Measurements from ENCODE around the gene ARHGAP26.

ARHGAP26 gene

GRCh38 chr5:143045062-143045461, 274.9 kb downstream of the ARHGAP26 start:
- Histone ChIP-seq H3K9me3 (ENCODE audit: control insufficient read depth in 1 of 2, low read length in 2 of 2) (no peaks in the 10 kb centered on the region), H3K4me1 (ENCODE audit: control insufficient read depth in 1 of 2, insufficient read depth in 2 of 2, low read length in 2 of 2) (peaks cover 0 to 5% of the 10 kb centered on the region in 2 donors), H3K4me3 (ENCODE audit: low read depth in 1 of 2, low read length in 2 of 2) (no peak overlapping the region), H3K27me3 (ENCODE audit: low read depth, low read length) (no peaks in the 10 kb centered on the region), H3K27ac (ENCODE audit: low read length) (no peak overlapping the region), H3K36me3 (ENCODE audit: control insufficient read depth in 1 of 2, insufficient read depth in 2 of 2, low read length in 2 of 2) (peaks cover 7 to 13% of the 10 kb centered on the region in 2 donors)

- Histone ChIP-seq H3K9me3 (ENCODE audit: control insufficient read depth in 1 of 2, low read length in 2 of 2) (no peaks in the 10 kb centered on the region), H3K4me3 (ENCODE audit: low read depth in 1 of 2, low read length in 2 of 2) (no peak overlapping the region), H3K27me3 (ENCODE audit: low read depth, low read length) (no peaks in the 10 kb centered on the region), H3K27ac (ENCODE audit: low read length) (no peak overlapping the region), H3K4me1 (ENCODE audit: control insufficient read depth in 1 of 2, insufficient read depth in 2 of 2, low read length in 2 of 2) (peaks cover 3 to 10% of the 10 kb centered on the region in 2 donors), H3K36me3 (ENCODE audit: control insufficient read depth in 1 of 2, insufficient read depth in 2 of 2, low read length in 2 of 2) (peaks cover 7 to 13% of the 10 kb centered on the region in 2 donors)
These were observed 276.1 kb downstream of the ARHGAP26 start for GRCh38 chr5:143046314-143046713.

GRCh38 chr5:143047091-143047490, 276.9 kb downstream of the ARHGAP26 start:
- no peak overlapping the region for H3K27ac ChIP-seq (ENCODE audit: low read length)
- peaks cover 9 to 12% of the 10 kb centered on the region in 2 donors for H3K4me1 ChIP-seq (ENCODE audit: control insufficient read depth in 1 of 2, insufficient read depth in 2 of 2, low read length in 2 of 2)
- H3K4me3 ChIP-seq (ENCODE audit: low read depth in 1 of 2, low read length in 2 of 2), result no peak overlapping the region
- H3K9me3 ChIP-seq (ENCODE audit: control insufficient read depth in 1 of 2, low read length in 2 of 2), result no peaks in the 10 kb centered on the region
- no peaks in the 10 kb centered on the region for H3K27me3 ChIP-seq (ENCODE audit: low read depth, low read length)
- peaks cover 2 to 9% of the 10 kb centered on the region in 2 donors for H3K36me3 ChIP-seq (ENCODE audit: control insufficient read depth in 1 of 2, insufficient read depth in 2 of 2, low read length in 2 of 2)

GRCh38 chr5:143050183-143050582, 280.0 kb downstream of the ARHGAP26 start:
- Histone ChIP-seq H3K36me3 (ENCODE audit: control insufficient read depth in 1 of 2, insufficient read depth in 2 of 2, low read length in 2 of 2) (no peaks in the 10 kb centered on the region), H3K9me3 (ENCODE audit: control insufficient read depth in 1 of 2, low read length in 2 of 2) (no peaks in the 10 kb centered on the region), H3K4me3 (ENCODE audit: low read depth in 1 of 2, low read length in 2 of 2) (no peak overlapping the region), H3K27ac (ENCODE audit: low read length) (no peak overlapping the region), H3K27me3 (ENCODE audit: low read depth, low read length) (no peaks in the 10 kb centered on the region), H3K4me1 (ENCODE audit: control insufficient read depth in 1 of 2, insufficient read depth in 2 of 2, low read length in 2 of 2) (peaks cover 9 to 14% of the 10 kb centered on the region in 2 donors)

- Histone ChIP-seq H3K27me3 (ENCODE audit: low read depth, low read length) (no peaks in the 10 kb centered on the region), H3K4me3 (ENCODE audit: low read depth in 1 of 2, low read length in 2 of 2) (no peak overlapping the region), H3K36me3 (ENCODE audit: control insufficient read depth in 1 of 2, insufficient read depth in 2 of 2, low read length in 2 of 2) (no peaks in the 10 kb centered on the region), H3K9me3 (ENCODE audit: control insufficient read depth in 1 of 2, low read length in 2 of 2) (no peaks in the 10 kb centered on the region), H3K4me1 (ENCODE audit: control insufficient read depth in 1 of 2, insufficient read depth in 2 of 2, low read length in 2 of 2) (peaks cover 9 to 14% of the 10 kb centered on the region in 2 donors), H3K27ac (ENCODE audit: low read length) (peak overlapping the region; percentile 67)
These were observed 281.3 kb downstream of the ARHGAP26 start for GRCh38 chr5:143051244-143052058.

GRCh38 chr5:143052967-143053682, 282.9 kb downstream of the ARHGAP26 start:
- H3K36me3 ChIP-seq (ENCODE audit: control insufficient read depth in 1 of 2, insufficient read depth in 2 of 2, low read length in 2 of 2), result peaks cover 0 to 9% of the 10 kb centered on the region in 2 donors
- no peaks in the 10 kb centered on the region for H3K9me3 ChIP-seq (ENCODE audit: control insufficient read depth in 1 of 2, low read length in 2 of 2)
- H3K27ac ChIP-seq (ENCODE audit: low read length), result no peak overlapping the region
- peaks cover 14 to 15% of the 10 kb centered on the region in 2 donors for H3K4me1 ChIP-seq (ENCODE audit: control insufficient read depth in 1 of 2, insufficient read depth in 2 of 2, low read length in 2 of 2)
- no peaks in the 10 kb centered on the region for H3K27me3 ChIP-seq (ENCODE audit: low read depth, low read length)
- H3K4me3 ChIP-seq (ENCODE audit: low read depth in 1 of 2, low read length in 2 of 2), result no peak overlapping the region

- Histone ChIP-seq H3K36me3 (ENCODE audit: control insufficient read depth in 1 of 2, insufficient read depth in 2 of 2, low read length in 2 of 2) (peaks cover 0 to 9% of the 10 kb centered on the region in 2 donors), H3K4me1 (ENCODE audit: control insufficient read depth in 1 of 2, insufficient read depth in 2 of 2, low read length in 2 of 2) (peaks cover 14 to 15% of the 10 kb centered on the region in 2 donors), H3K27me3 (ENCODE audit: low read depth, low read length) (no peaks in the 10 kb centered on the region), H3K9me3 (ENCODE audit: control insufficient read depth in 1 of 2, low read length in 2 of 2) (no peaks in the 10 kb centered on the region), H3K4me3 (ENCODE audit: low read depth in 1 of 2, low read length in 2 of 2) (no peak overlapping the region), H3K27ac (ENCODE audit: low read length) (no peak overlapping the region)
These were observed 283.6 kb downstream of the ARHGAP26 start for GRCh38 chr5:143053780-143054179.

- no peak overlapping the region for H3K27ac ChIP-seq (ENCODE audit: low read length)
- H3K9me3 ChIP-seq (ENCODE audit: control insufficient read depth in 1 of 2, low read length in 2 of 2), result no peaks in the 10 kb centered on the region
- H3K36me3 ChIP-seq (ENCODE audit: control insufficient read depth in 1 of 2, insufficient read depth in 2 of 2, low read length in 2 of 2), result peaks cover 0 to 9% of the 10 kb centered on the region in 2 donors
- H3K4me3 ChIP-seq (ENCODE audit: low read depth in 1 of 2, low read length in 2 of 2), result no peak overlapping the region
- peaks cover 14 to 15% of the 10 kb centered on the region in 2 donors for H3K4me1 ChIP-seq (ENCODE audit: control insufficient read depth in 1 of 2, insufficient read depth in 2 of 2, low read length in 2 of 2)
- H3K27me3 ChIP-seq (ENCODE audit: low read depth, low read length), result no peaks in the 10 kb centered on the region
These were observed 284.3 kb downstream of the ARHGAP26 start for GRCh38 chr5:143054480-143054941.

GRCh38 chr5:143055596-143056338, 285.6 kb downstream of the ARHGAP26 start:
- Histone ChIP-seq H3K27me3 (ENCODE audit: low read depth, low read length) (no peaks in the 10 kb centered on the region), H3K27ac (ENCODE audit: low read length) (no peak overlapping the region), H3K9me3 (ENCODE audit: control insufficient read depth in 1 of 2, low read length in 2 of 2) (no peaks in the 10 kb centered on the region), H3K4me3 (ENCODE audit: low read depth in 1 of 2, low read length in 2 of 2) (no peak overlapping the region), H3K4me1 (ENCODE audit: control insufficient read depth in 1 of 2, insufficient read depth in 2 of 2, low read length in 2 of 2) (peaks cover 15 to 25% of the 10 kb centered on the region in 2 donors), H3K36me3 (ENCODE audit: control insufficient read depth in 1 of 2, insufficient read depth in 2 of 2, low read length in 2 of 2) (peaks cover 0 to 9% of the 10 kb centered on the region in 2 donors)

GRCh38 chr5:143056339-143056704, 286.1 kb downstream of the ARHGAP26 start:
- Histone ChIP-seq H3K27ac (ENCODE audit: low read length) (no peak overlapping the region), H3K4me1 (ENCODE audit: control insufficient read depth in 1 of 2, insufficient read depth in 2 of 2, low read length in 2 of 2) (peaks cover 13 to 22% of the 10 kb centered on the region in 2 donors), H3K9me3 (ENCODE audit: control insufficient read depth in 1 of 2, low read length in 2 of 2) (no peaks in the 10 kb centered on the region), H3K36me3 (ENCODE audit: control insufficient read depth in 1 of 2, insufficient read depth in 2 of 2, low read length in 2 of 2) (peaks cover 0 to 9% of the 10 kb centered on the region in 2 donors), H3K27me3 (ENCODE audit: low read depth, low read length) (no peaks in the 10 kb centered on the region), H3K4me3 (ENCODE audit: low read depth in 1 of 2, low read length in 2 of 2) (no peak overlapping the region)
